Effector memory CD4-positive, alpha-beta T cell (primary cell): ENCODE results near the gene PCK1.

Experiments
- DNase-seq, 3 donors: peaks; one replicate each; pipeline ENCODE4 v3.0.0-alpha.2; 2020
- H3K27ac ChIP-seq: 2 replicates; pipeline ENCODE4 v1.7.0; 2013; ENCODE audit warnings: mild to moderate bottlenecking, low read length, moderate library complexity; ENCODE audit not compliant: insufficient read depth, poor library complexity, severe bottlenecking
- H3K27me3 ChIP-seq: replicated peaks from 2 replicates; pipeline ENCODE4 v1.7.0; 2013; ENCODE audit warnings: mild to moderate bottlenecking, low read length; ENCODE audit not compliant: insufficient read depth, control insufficient read depth, poor library complexity, severe bottlenecking
- H3K36me3 ChIP-seq: 2 replicates; pipeline ENCODE4 v1.7.0; 2013; ENCODE audit warnings: mild to moderate bottlenecking, low read length, moderate library complexity; ENCODE audit not compliant: control insufficient read depth, insufficient read depth
- H3K4me1 ChIP-seq: 2 replicates; pipeline ENCODE4 v1.7.0; 2013; ENCODE audit warnings: low read length, mild to moderate bottlenecking; ENCODE audit not compliant: control insufficient read depth, insufficient read depth, poor library complexity, severe bottlenecking
- H3K4me3 ChIP-seq: 2 replicates; pipeline ENCODE4 v1.7.0; 2013; ENCODE audit warnings: low read length, low read depth, mild to moderate bottlenecking; ENCODE audit not compliant: insufficient read depth, poor library complexity, severe bottlenecking
- H3K9me3 ChIP-seq: 2 replicates; pipeline ENCODE4 v1.7.0; 2013; ENCODE audit warnings: mild to moderate bottlenecking, low read length, moderate library complexity; ENCODE audit not compliant: control insufficient read depth

The PCK1 gene

DNA sequence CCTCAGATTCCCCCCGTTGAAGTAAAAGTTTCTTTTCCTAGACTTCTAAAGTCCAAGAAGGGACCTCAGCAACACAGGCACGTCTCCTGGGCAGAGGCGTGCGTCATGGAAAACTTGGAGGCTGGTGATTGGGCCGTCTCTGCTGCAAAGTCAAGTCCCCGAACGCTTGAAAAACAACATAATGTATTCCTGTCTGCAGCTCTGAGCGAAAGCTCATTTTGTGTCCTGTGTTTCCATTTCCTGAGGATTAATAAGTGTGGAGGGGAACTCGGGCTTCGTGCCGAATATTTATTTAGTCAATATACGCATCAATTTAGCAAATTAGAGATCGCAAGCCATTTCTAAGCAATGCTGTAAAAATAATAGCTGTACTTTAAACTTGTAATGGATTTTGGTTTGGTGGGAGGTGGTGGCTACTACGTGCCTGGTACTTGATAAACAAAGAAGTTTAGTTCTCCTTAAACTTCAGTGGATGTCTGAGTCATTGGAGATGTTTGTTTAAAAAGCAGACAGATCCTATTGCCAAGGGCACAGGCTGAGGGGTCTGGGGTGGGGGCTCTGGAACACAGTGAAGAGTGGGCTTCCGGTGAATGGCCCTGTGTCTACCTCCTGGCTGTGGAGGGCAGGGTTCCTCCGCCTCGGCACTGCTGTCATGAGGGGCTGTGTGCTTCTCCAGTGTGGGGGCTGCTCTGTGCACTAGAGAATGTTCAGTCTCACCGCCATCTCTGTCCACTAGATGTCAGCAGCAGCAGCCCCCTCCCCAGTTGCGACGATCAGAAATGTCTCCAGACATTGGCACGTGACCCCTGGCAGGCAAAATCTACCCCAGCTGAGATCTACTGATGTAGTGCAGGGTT, 21.8 kb downstream of the PCK1 start:
- peaks cover 14% of the 10 kb centered on the region for H3K27me3 ChIP-seq

DNA sequence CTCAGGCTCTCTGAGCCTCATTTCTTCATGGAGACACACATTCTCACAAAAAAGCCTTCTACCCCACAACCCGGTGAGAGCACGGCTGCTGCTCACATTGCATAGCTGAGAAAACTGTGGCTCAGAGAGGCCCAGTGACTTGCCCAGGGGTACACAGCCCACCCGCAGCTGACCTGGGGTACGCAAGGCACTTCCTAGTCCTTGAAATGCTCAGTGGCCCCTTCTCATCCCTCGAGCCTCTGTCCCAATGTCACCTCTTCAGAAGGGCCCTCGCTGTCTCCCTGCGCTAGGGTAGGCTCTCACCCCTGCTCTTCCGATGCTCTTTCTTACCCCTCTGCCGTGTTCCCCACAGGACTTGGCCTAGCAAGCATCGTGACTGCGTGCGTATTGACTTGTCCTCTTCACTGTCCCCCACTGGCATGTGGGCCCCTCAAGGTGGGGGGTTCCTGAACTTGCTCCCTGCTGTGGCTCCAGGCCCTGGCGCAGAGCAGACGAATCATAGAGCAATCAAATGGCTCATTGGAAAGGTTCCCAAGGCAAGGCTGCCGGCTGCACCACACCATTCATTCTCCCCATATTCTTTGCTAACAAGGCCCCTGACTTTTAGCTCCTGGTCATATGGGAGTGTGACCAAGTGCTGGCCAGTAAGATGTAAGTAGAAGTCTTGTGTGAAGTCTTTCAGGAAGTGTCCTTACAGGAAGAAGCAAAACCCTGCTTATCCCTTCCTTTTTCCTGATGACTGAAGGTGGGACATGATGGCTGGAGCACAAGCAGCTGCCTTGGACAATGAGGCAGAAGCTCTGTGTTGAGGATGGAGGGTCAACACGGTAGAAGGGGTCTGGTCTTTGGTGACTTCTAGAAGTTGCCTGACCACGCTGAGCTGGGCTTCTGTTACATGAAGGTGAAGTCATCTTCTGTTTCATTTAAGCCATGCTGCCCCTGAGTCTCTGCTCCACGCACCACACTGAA, 22.7 kb downstream of the PCK1 start:
- no peak for DNase-seq
- Histone ChIP-seq H3K36me3 (no peaks in the 10 kb centered on the region), H3K27me3 (peaks cover 14% of the 10 kb centered on the region), H3K4me1 (no peaks in the 10 kb centered on the region), H3K27ac (no peak overlapping the region), H3K9me3 (no peaks in the 10 kb centered on the region), H3K4me3 (no peak overlapping the region)

More for the DNA sequence above, 21.8 kb downstream of the PCK1 start:
- Histone ChIP-seq H3K4me3 (no peak overlapping the region), H3K36me3 (no peaks in the 10 kb centered on the region), H3K4me1 (no peaks in the 10 kb centered on the region), H3K9me3 (no peaks in the 10 kb centered on the region), H3K27ac (no peak overlapping the region)
- no peak for DNase-seq

GRCh38 chr20:57584768-57585461, 24.0 kb downstream of the PCK1 start:
- no peaks in the 10 kb centered on the region for H3K9me3 ChIP-seq
- H3K27me3 ChIP-seq, result peaks cover 14% of the 10 kb centered on the region
- no peaks in the 10 kb centered on the region for H3K36me3 ChIP-seq
- no peak overlapping the region for H3K27ac ChIP-seq
- H3K4me3 ChIP-seq, result no peak overlapping the region
- no peak for DNase-seq
- no peaks in the 10 kb centered on the region for H3K4me1 ChIP-seq

- H3K9me3 ChIP-seq, result no peaks in the 10 kb centered on the region
- no peaks in the 10 kb centered on the region for H3K36me3 ChIP-seq
- H3K4me1 ChIP-seq, result no peaks in the 10 kb centered on the region
- H3K4me3 ChIP-seq, result no peak overlapping the region
- H3K27ac ChIP-seq, result no peak overlapping the region
- H3K27me3 ChIP-seq, result peaks cover 14% of the 10 kb centered on the region
- DNase-seq, result no peak
Observed at GRCh38 chr20:57585466-57586213, 24.7 kb downstream of the PCK1 start.

DNA sequence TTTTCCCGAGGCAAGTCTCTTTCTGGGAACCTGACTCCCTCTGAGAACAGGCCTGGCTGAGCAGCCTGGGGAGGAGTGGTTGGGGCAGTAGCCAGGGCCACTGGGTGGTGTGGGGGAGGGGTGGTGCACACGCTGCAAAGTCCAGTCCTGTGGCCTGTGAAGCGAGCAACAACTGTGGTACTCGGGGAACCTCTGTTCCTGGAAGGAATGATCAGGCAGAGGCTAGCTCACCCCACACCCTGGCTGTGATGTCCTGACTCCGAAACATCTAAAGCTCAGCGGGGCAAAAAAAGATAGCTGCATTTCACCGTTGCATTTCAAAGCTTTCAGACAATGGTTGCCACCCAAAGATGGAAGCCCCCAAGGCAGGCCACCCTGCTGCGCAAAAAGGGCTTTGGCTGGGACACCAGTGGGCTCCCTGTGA, 25.5 kb downstream of the PCK1 start:
- H3K27ac ChIP-seq, result no peak overlapping the region
- no peak for DNase-seq
- no peaks in the 10 kb centered on the region for H3K9me3 ChIP-seq
- no peaks in the 10 kb centered on the region for H3K4me1 ChIP-seq
- H3K27me3 ChIP-seq, result peaks cover 14% of the 10 kb centered on the region
- no peaks in the 10 kb centered on the region for H3K36me3 ChIP-seq
- H3K4me3 ChIP-seq, result no peak overlapping the region

GRCh38 chr20:57586943-57587277, 26.0 kb downstream of the PCK1 start:
- Histone ChIP-seq H3K4me1 (no peaks in the 10 kb centered on the region), H3K9me3 (no peaks in the 10 kb centered on the region), H3K4me3 (no peak overlapping the region), H3K27me3 (peaks cover 9% of the 10 kb centered on the region), H3K36me3 (no peaks in the 10 kb centered on the region), H3K27ac (no peak overlapping the region)
- DNase-seq, result no peak

DNA sequence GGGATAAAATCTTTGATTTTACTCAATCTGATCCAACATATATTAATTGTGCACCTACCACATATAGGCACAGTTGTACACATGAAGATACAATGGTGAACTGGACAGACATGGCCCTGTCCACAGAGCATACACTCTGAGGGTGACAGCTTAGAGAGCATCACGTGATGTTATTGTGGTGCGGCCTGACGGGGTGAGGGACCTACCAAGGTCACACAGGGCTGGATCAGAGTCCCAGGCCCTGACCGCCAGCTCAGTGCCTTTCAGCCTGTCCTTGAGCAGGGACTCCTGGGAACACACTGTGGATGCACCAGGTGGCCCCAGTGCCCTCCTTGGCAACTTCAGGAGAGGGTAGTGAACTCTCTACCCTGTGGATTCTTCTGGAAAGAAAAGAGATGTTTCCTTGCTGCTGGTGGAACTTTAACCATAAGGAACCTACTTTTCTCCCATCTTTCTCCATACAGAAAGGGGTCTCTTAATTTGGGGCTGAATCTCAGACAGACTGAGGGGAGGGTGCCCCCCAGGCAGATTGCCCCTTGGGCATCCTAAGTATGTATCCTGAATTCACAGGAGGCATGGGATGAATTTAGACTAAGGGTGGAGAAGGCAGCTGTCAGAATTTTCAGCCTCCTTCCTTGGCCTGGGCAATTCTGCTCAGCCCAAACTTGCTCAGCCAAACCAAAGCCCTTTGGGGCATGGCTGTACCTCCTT, 26.5 kb downstream of the PCK1 start:
- Histone ChIP-seq H3K4me1 (no peaks in the 10 kb centered on the region), H3K4me3 (no peak overlapping the region), H3K36me3 (no peaks in the 10 kb centered on the region), H3K9me3 (no peaks in the 10 kb centered on the region), H3K27me3 (peaks cover 8% of the 10 kb centered on the region), H3K27ac (no peak overlapping the region)
- no peak for DNase-seq

DNA sequence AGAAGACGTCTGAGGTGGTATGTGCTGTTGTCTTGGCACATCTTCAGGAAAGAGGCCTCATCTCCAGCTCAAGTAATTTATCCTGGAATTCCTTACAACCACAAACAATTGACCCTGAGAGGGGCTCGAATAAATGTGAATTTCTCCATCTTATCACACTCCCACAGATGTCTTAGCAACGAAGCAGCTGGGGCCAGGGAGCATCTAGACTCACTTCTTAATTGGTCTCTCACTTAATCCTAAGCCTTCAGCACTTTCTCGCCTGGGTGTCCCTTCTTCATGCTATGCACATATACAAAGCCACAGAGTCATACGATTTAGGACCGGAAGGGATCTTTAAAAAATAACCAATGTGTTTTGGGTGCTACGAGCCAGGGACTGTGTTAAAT, 27.1 kb downstream of the PCK1 start:
- H3K4me3 ChIP-seq, result no peak overlapping the region
- no peak overlapping the region for H3K27ac ChIP-seq
- H3K9me3 ChIP-seq, result no peaks in the 10 kb centered on the region
- no peaks in the 10 kb centered on the region for H3K36me3 ChIP-seq
- no peak for DNase-seq
- H3K4me1 ChIP-seq, result no peaks in the 10 kb centered on the region
- H3K27me3 ChIP-seq, result peaks cover 8% of the 10 kb centered on the region

GRCh38 chr20:57588596-57588995, 27.7 kb downstream of the PCK1 start:
- Histone ChIP-seq H3K27ac (no peak overlapping the region), H3K27me3 (peaks cover 8% of the 10 kb centered on the region), H3K9me3 (no peaks in the 10 kb centered on the region), H3K4me1 (no peaks in the 10 kb centered on the region), H3K4me3 (no peak overlapping the region), H3K36me3 (no peaks in the 10 kb centered on the region)
- DNase-seq, result no peak
